ENCODE data around the gene TGFB1. TPM values are rescaled to one million over a fixed set of nuclear protein-coding genes. Genes with fewer than 3 reads are reported as not detected.

TGFB1 gene
- polyA plus RNA-seq, 1 of the 3 experiments (the other 2 are of a cell fraction): 25.5 TPM

- 53% methylated on average over 10 of the region's 10 CpGs for WGBS (ENCODE audit: low lambda C conversion rate)
- H2AFZ ChIP-seq (ENCODE audit: low read depth): no peak overlapping the region
- H3F3A ChIP-seq (replicated peaks; ENCODE audit: insufficient read depth): peaks cover 54% of the 10 kb centered on the region
- no peaks in the 10 kb centered on the region for H3K9me2 ChIP-seq
- DNase-seq: peak; percentile 90
- no peak overlapping the region; a peak in 1 of 4 replicates for H3K4me3 ChIP-seq (ENCODE audit: low read depth in 2 of 2, low read length in 1 of 2)
- H3K4me2 ChIP-seq: peak overlapping the region; percentile 82; the same call in 1 of the 2 replicates
- H3K36me3 ChIP-seq (replicated peaks in 1 of 2; ENCODE audit: control insufficient read depth in 1 of 2, insufficient read depth in 2 of 2, low read length in 1 of 2): peaks cover 23 to 36% of the 10 kb centered on the region in 2 experiments
- no peaks in the 10 kb centered on the region for H3K9me3 ChIP-seq
- peaks cover 49% of the 10 kb centered on the region for H3K79me2 ChIP-seq (ENCODE audit: insufficient read depth)
- TF ChIP-seq TEAD4 (IDR thresholded peaks at IDR 0.05; ENCODE audit: borderline replicate concordance, insufficient read depth): no peak
- TF ChIP-seq POLR2AphosphoS5 (IDR thresholded peaks at IDR 0.05; ENCODE audit: low read depth, low read length): 0 out of 2 replicates have a peak, but pooled peaks have one; percentile 11
- TF ChIP-seq SIN3A (IDR thresholded peaks at IDR 0.05; ENCODE audit: borderline replicate concordance, low read depth, low read length): peak; percentile 55; the same call in 1 of the 2 replicates
- TF ChIP-seq, protein P1, sequence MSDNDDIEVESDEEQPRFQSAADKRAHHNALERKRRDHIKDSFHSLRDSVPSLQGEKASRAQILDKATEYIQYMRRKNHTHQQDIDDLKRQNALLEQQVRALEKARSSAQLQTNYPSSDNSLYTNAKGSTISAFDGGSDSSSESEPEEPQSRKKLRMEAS (IDR thresholded peaks at IDR 0.05; ENCODE audit: low read depth): no peak
- no peak for TF ChIP-seq ELF1 (IDR thresholded peaks at IDR 0.05)
- TF ChIP-seq MXI1 (IDR thresholded peaks at IDR 0.05; ENCODE audit: low read depth, low read length): 0 out of 2 replicates have a peak, but pooled peaks have one; percentile 33
- peak; percentile 53 for TF ChIP-seq RAD21 (IDR thresholded peaks at IDR 0.05; ENCODE audit: low read length)
- peak; percentile 39 for TF ChIP-seq CHD2 (IDR thresholded peaks at IDR 0.05; ENCODE audit: low read length, partially characterized antibody)
- TF ChIP-seq GATA2 (CRISPR knock-in tag; IDR thresholded peaks at IDR 0.05): no peak
- 0 out of 2 replicates have a peak, but pooled peaks have one; percentile 1 for TF ChIP-seq FOSL2 (IDR thresholded peaks at IDR 0.05; ENCODE audit: borderline replicate concordance, low read depth)
- TF ChIP-seq SMC3 (IDR thresholded peaks at IDR 0.05; ENCODE audit: low read depth, low read length): peak; percentile 60
- no peak for TF ChIP-seq YY1 (IDR thresholded peaks at IDR 0.05; ENCODE audit: low read depth)
- TF ChIP-seq TCF12 (IDR thresholded peaks at IDR 0.05): no peak
- TF ChIP-seq, protein P2, sequence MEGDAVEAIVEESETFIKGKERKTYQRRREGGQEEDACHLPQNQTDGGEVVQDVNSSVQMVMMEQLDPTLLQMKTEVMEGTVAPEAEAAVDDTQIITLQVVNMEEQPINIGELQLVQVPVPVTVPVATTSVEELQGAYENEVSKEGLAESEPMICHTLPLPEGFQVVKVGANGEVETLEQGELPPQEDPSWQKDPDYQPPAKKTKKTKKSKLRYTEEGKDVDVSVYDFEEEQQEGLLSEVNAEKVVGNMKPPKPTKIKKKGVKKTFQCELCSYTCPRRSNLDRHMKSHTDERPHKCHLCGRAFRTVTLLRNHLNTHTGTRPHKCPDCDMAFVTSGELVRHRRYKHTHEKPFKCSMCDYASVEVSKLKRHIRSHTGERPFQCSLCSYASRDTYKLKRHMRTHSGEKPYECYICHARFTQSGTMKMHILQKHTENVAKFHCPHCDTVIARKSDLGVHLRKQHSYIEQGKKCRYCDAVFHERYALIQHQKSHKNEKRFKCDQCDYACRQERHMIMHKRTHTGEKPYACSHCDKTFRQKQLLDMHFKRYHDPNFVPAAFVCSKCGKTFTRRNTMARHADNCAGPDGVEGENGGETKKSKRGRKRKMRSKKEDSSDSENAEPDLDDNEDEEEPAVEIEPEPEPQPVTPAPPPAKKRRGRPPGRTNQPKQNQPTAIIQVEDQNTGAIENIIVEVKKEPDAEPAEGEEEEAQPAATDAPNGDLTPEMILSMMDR (IDR thresholded peaks at IDR 0.05): peak; percentile 80
- TF ChIP-seq RFX5 (IDR thresholded peaks at IDR 0.05; ENCODE audit: low read length): no peak
- H3K27me3 ChIP-seq (ENCODE audit: insufficient read depth): no peaks in the 10 kb centered on the region
- H3K4me1 ChIP-seq (ENCODE audit: control insufficient read depth in 1 of 2, insufficient read depth in 2 of 2, low read depth in 1 of 2, low read length in 1 of 2): peaks cover 46 to 53% of the 10 kb centered on the region in 2 experiments
- ChIA-PET CTCF (interaction anchor here (0.7 to 6.9 kb wide), 21 partner anchors 9 to 118 kb away, joined by 3 to 54 read pairs (median 4); partner anchors contain the start of genes B9D2, DMAC2 and TGFB1), POLR2A (interaction anchor here (0.9 kb wide), 1 partner anchor 75 kb away, joined by 5 read pairs; no protein-coding TSS in a partner anchor)
- H4K20me1 ChIP-seq (ENCODE audit: insufficient read depth): no peaks in the 10 kb centered on the region
- peak overlapping the region; percentile 44 to 100 for H3K27ac ChIP-seq (ENCODE audit: low read depth in 2 of 2, low read length in 1 of 2)
- H3K9ac ChIP-seq: peak overlapping the region; percentile 87; the same call in 1 of the 2 replicates
Observed at GRCh38 chr19:41321600-41322270, 32.0 kb downstream of the TGFB1 start.

All from SK-N-SH (cell line).